OCI-LY1 (cell line): ENCODE data around the gene ULK4.

Experiments used
- H2AFZ ChIP-seq: fragments of 200-600 bp; sonication (generic), shearing (Covaris generic); 2 replicates; pipeline ENCODE4 v1.6.0; 2014; ENCODE audit warnings: antibody characterized with exemption, mild to moderate bottlenecking, low read length
- H3F3A ChIP-seq: fragments of 200-600 bp; sonication (generic), shearing (Covaris generic); 2 replicates; pipeline ENCODE4 v1.6.0; 2014; ENCODE audit warnings: mild to moderate bottlenecking, antibody characterized with exemption, low read length, moderate library complexity; ENCODE audit not compliant: insufficient read depth
- H3K27ac ChIP-seq: fragments of 200-600 bp; sonication (generic); 2 replicates; pipeline ENCODE4 v1.5.1; 2014; ENCODE audit warnings: low read length, mixed run types, mild to moderate bottlenecking, low read depth; ENCODE audit not compliant: poor library complexity, severe bottlenecking
- H3K27me3 ChIP-seq: fragments of 200-600 bp; sonication (generic); 2 replicates; pipeline ENCODE4 v1.6.0; 2014; ENCODE audit warnings: antibody characterized with exemption, mild to moderate bottlenecking, low read length, moderate library complexity; ENCODE audit not compliant: insufficient read depth
- H3K36me3 ChIP-seq: fragments of 200-600 bp; sonication (generic); 2 replicates; pipeline ENCODE4 v1.6.1; 2014; ENCODE audit warnings: mild to moderate bottlenecking, antibody characterized with exemption, low read length, moderate library complexity, mixed read lengths; ENCODE audit not compliant: insufficient read depth
- H3K4me1 ChIP-seq: fragments of 200-600 bp; sonication (generic); 2 replicates; pipeline ENCODE4 v1.5.1; 2014; ENCODE audit warnings: mild to moderate bottlenecking, low read length, moderate library complexity; ENCODE audit not compliant: insufficient read depth, severe bottlenecking
- H3K4me2 ChIP-seq: fragments of 200-600 bp; sonication (generic), shearing (Covaris generic); 2 replicates; pipeline ENCODE4 v1.6.1; 2014; ENCODE audit warnings: low read length
- H3K4me3 ChIP-seq: fragments of 200-600 bp; sonication (generic); 2 replicates; pipeline ENCODE4 v1.5.1; 2014; ENCODE audit warnings: low read length, low read depth, mild to moderate bottlenecking, mixed read lengths; ENCODE audit not compliant: poor library complexity, severe bottlenecking
- H3K79me2 ChIP-seq: fragments of 200-600 bp; shearing (Covaris generic); 2 replicates; pipeline ENCODE4 v1.6.1; 2016; ENCODE audit warnings: mixed run types, low read length, mixed read lengths; ENCODE audit not compliant: insufficient read depth
- H3K9ac ChIP-seq: fragments of 200-600 bp; sonication (generic), shearing (Covaris generic); 2 replicates; pipeline ENCODE4 v1.6.1; 2014; ENCODE audit warnings: mild to moderate bottlenecking, low read length, mixed read lengths
- H3K9me2 ChIP-seq: fragments of 200-600 bp; sonication (generic), shearing (Covaris generic); 2 replicates; pipeline ENCODE4 v1.6.1; 2014; ENCODE audit warnings: low read depth, mild to moderate bottlenecking, low read length, mixed read lengths
- H3K9me3 ChIP-seq: fragments of 200-600 bp; shearing (Covaris generic); 2 replicates; pipeline ENCODE4 v1.6.1; 2014; ENCODE audit warnings: low read length, mixed read lengths
- H4K20me1 ChIP-seq: fragments of 200-600 bp; sonication (generic), shearing (Covaris generic); 2 replicates; pipeline ENCODE4 v1.6.0; 2016; ENCODE audit warnings: mild to moderate bottlenecking, low read length; ENCODE audit not compliant: insufficient read depth
- EZH2 ChIP-seq: fragments of 200-600 bp; sonication (generic), shearing (Covaris generic); IDR thresholded peaks from 2 replicates; pipeline ENCODE4 v1.8.0; 2017; ENCODE audit warnings: borderline replicate concordance, mixed run types, mild to moderate bottlenecking, antibody characterized with exemption, low read length, moderate library complexity, mixed read lengths
- TF ChIP-seq, protein P1 (sequence below): fragments of 200-600 bp; sonication (generic), shearing (Covaris generic); IDR thresholded peaks from 2 replicates; pipeline ENCODE4 v1.5.1; 2017; ENCODE audit warnings: mild to moderate bottlenecking, antibody characterized with exemption, low read length, moderate library complexity, mixed read lengths

ULK4 gene

DNA sequence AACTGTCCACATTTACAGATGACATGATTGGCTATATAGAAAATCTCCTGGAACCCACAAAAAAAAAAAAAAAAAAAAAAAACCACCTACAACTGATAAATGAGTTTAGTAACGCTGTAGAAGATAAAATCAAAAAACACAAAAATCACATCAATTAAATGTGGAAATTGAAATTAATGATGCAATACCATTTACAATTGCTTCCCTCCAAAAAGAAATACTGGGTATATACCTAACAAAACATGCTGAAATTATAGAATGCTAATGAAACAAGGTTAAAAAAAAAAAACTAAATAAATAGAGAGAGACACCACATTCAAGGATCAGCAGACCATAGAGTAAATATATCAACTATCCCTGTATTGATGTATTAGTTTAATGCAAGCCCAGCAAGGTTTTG, 215.7 kb downstream of the ULK4 start:
- Histone ChIP-seq H3K4me3 (no peak overlapping the region), H3K27ac (no peak overlapping the region), H3K9me2 (no peaks in the 10 kb centered on the region), H3K27me3 (no peaks in the 10 kb centered on the region), H3K4me2 (no peak overlapping the region), H3K36me3 (no peaks in the 10 kb centered on the region), H3K4me1 (no peaks in the 10 kb centered on the region), H2AFZ (no peak overlapping the region), H3K9me3 (no peaks in the 10 kb centered on the region), H3K9ac (no peak overlapping the region), H3F3A (no peaks in the 10 kb centered on the region), H3K79me2 (no peaks in the 10 kb centered on the region), H4K20me1 (no peaks in the 10 kb centered on the region)
- TF ChIP-seq EZH2: no peak
- TF ChIP-seq, protein P1, sequence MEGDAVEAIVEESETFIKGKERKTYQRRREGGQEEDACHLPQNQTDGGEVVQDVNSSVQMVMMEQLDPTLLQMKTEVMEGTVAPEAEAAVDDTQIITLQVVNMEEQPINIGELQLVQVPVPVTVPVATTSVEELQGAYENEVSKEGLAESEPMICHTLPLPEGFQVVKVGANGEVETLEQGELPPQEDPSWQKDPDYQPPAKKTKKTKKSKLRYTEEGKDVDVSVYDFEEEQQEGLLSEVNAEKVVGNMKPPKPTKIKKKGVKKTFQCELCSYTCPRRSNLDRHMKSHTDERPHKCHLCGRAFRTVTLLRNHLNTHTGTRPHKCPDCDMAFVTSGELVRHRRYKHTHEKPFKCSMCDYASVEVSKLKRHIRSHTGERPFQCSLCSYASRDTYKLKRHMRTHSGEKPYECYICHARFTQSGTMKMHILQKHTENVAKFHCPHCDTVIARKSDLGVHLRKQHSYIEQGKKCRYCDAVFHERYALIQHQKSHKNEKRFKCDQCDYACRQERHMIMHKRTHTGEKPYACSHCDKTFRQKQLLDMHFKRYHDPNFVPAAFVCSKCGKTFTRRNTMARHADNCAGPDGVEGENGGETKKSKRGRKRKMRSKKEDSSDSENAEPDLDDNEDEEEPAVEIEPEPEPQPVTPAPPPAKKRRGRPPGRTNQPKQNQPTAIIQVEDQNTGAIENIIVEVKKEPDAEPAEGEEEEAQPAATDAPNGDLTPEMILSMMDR: no peak

DNA sequence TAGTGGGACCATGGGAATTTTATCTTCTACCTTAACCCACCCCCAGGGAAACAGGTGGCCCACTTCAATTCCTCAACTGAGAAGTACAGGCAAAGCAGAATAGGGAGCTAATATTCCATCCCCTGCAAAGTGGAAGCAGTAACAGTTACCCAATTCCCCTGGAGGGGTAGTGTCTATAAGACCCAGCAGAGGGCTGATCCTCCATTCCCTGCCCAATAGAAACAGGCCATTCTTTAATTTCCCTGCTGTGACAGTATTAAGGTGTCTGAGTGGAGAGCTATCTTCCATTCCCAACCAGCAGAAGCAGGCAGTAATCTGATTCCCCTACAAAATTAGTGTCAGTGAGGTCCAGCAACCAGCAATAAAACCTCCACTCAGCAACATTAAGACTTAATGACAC, 219.8 kb downstream of the ULK4 start:
- Histone ChIP-seq H3K4me1 (no peaks in the 10 kb centered on the region), H3K9ac (no peak overlapping the region), H3K79me2 (no peaks in the 10 kb centered on the region), H4K20me1 (no peaks in the 10 kb centered on the region), H3K27me3 (no peaks in the 10 kb centered on the region), H3K4me2 (no peak overlapping the region), H3K36me3 (no peaks in the 10 kb centered on the region), H3K9me3 (no peaks in the 10 kb centered on the region), H3F3A (no peaks in the 10 kb centered on the region), H3K27ac (no peak overlapping the region), H3K4me3 (no peak overlapping the region), H2AFZ (no peak overlapping the region), H3K9me2 (no peaks in the 10 kb centered on the region)
- TF ChIP-seq, protein P1: no peak
- TF ChIP-seq EZH2: no peak

DNA sequence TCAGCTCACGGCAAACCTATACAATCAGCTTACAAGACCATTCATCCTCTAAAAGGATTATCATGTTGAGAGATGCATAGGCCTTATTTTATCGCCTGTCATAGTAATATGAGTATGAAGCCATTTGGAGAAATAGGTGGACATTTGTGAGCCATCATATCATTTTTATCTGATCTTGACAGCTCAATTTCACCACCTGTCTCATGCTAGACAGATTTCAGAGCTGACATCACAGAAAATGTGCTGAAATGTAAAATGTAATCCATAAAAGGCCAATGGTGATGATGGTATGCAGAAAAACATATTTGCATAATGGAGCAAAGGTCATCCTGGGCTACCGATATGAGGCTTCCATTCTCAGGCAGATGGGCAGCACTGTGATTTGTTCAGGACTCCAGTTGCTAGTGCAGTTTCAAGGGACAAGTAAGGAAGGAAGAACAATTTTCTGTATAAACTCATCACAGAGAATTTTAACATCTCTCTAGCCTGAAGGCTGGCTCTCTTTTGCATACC, 221.5 kb downstream of the ULK4 start:
- no peaks in the 10 kb centered on the region for H3K9me2 ChIP-seq
- H4K20me1 ChIP-seq: no peaks in the 10 kb centered on the region
- no peaks in the 10 kb centered on the region for H3F3A ChIP-seq
- no peaks in the 10 kb centered on the region for H3K9me3 ChIP-seq
- no peak overlapping the region for H3K4me3 ChIP-seq
- no peaks in the 10 kb centered on the region for H3K36me3 ChIP-seq
- H2AFZ ChIP-seq: no peak overlapping the region
- TF ChIP-seq, protein P1: no peak
- no peak for TF ChIP-seq EZH2
- H3K79me2 ChIP-seq: no peaks in the 10 kb centered on the region
- H3K9ac ChIP-seq: no peak overlapping the region
- H3K4me2 ChIP-seq: no peak overlapping the region
- H3K27ac ChIP-seq: no peak overlapping the region
- no peaks in the 10 kb centered on the region for H3K27me3 ChIP-seq
- no peaks in the 10 kb centered on the region for H3K4me1 ChIP-seq
